ENCODE results near the gene GABRE. TPM values are rescaled to one million over a fixed set of nuclear protein-coding genes. Genes with fewer than 3 reads are reported as not detected.
A peak's percentile ranks its signal among the peaks of the same experiment; 100 is the strongest.

The GABRE gene
- total RNA-seq, 1 experiment from 2014 or later: 19.3 TPM

DNA sequence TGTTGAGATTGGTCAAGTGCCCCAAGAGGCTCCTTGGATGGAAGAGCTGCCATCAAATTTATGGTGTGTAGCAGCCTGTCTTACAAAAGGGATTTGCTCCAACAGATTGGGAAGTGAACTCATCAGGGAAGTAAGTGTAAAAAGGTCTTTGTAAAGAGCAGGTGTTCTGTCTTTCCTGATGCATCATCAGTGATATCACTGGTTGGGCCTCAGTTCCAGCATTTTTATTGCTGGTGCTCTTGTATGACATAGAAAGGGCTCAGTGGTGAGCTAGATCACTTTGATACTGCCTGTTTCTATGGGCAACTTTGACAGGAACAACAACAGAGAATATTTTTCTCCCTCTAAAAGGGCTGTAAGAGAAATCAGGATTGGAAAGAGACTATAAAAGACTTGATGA lies 8.7 kb upstream of the GABRE start:
- no peaks in the 10 kb centered on the region for H3K36me3 Mint-ChIP-seq (ENCODE audit: insufficient read depth, unreplicated experiment)
- no peak overlapping the region for H3K27ac Mint-ChIP-seq (ENCODE audit: low read depth, unreplicated experiment)
- H3K9me3 Mint-ChIP-seq (ENCODE audit: unreplicated experiment): peaks cover 14% of the 10 kb centered on the region
- ChIA-PET CTCF (interaction anchor here (1.6 kb wide), 1 partner anchor 158 kb away, joined by 7 read pairs; no protein-coding TSS in a partner anchor), POLR2A (interaction anchor here (5.8 kb wide), 1 partner anchor 9 kb away, joined by 47 read pairs; the partner anchor contains the start of gene GABRE)
- no peak overlapping the region for H3K4me3 Mint-ChIP-seq (ENCODE audit: unreplicated experiment)
- DNase-seq (ENCODE audit: unreplicated experiment): no peak
- intact Hi-C loops (cut with micrococcal nuclease): no loop called here
- H3K27me3 Mint-ChIP-seq (ENCODE audit: insufficient read depth, unreplicated experiment): no peaks in the 10 kb centered on the region
- H3K4me1 Mint-ChIP-seq (ENCODE audit: insufficient read depth, unreplicated experiment): peaks cover 17% of the 10 kb centered on the region
- no TSS peak for BruUV-seq (replicated peaks)
- TF ChIP-seq, protein P1, sequence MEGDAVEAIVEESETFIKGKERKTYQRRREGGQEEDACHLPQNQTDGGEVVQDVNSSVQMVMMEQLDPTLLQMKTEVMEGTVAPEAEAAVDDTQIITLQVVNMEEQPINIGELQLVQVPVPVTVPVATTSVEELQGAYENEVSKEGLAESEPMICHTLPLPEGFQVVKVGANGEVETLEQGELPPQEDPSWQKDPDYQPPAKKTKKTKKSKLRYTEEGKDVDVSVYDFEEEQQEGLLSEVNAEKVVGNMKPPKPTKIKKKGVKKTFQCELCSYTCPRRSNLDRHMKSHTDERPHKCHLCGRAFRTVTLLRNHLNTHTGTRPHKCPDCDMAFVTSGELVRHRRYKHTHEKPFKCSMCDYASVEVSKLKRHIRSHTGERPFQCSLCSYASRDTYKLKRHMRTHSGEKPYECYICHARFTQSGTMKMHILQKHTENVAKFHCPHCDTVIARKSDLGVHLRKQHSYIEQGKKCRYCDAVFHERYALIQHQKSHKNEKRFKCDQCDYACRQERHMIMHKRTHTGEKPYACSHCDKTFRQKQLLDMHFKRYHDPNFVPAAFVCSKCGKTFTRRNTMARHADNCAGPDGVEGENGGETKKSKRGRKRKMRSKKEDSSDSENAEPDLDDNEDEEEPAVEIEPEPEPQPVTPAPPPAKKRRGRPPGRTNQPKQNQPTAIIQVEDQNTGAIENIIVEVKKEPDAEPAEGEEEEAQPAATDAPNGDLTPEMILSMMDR (IDR thresholded peaks at IDR 0.05; ENCODE audit: unreplicated experiment): no peak

DNA sequence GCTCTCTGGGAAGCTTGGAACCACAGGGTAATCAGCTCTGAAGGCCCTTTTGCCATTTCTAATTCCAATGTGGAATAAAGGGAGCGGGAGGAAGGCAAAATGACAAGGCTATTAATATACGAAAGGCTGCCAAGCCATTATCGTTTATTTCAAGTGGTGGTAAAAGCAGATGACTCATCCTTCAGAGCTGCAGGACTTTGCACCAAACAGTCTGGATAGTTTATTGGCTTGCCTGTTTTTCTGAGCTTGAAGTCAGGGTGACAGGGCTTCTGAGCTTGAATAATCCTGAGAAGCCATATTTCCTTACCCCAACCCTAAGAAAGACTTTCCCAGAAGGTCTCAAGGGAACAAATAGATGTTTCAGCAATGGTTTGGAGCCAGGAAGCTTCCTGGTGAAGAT lies 7.7 kb upstream of the GABRE start:
- BruUV-seq (replicated peaks): no TSS peak
- TF ChIP-seq, protein P1 (IDR thresholded peaks at IDR 0.05; ENCODE audit: unreplicated experiment): no peak
- CTCF ChIA-PET: interaction anchor here (0.7 to 1.6 kb wide), 2 partner anchors 157 to 402 kb away, joined by 3 to 7 read pairs; no protein-coding TSS in a partner anchor
- Mint-ChIP-seq H3K4me3 (ENCODE audit: unreplicated experiment) (no peak overlapping the region), H3K36me3 (ENCODE audit: insufficient read depth, unreplicated experiment) (no peaks in the 10 kb centered on the region), H3K27ac (ENCODE audit: low read depth, unreplicated experiment) (no peak overlapping the region), H3K4me1 (ENCODE audit: insufficient read depth, unreplicated experiment) (peaks cover 20% of the 10 kb centered on the region), H3K27me3 (ENCODE audit: insufficient read depth, unreplicated experiment) (no peaks in the 10 kb centered on the region), H3K9me3 (ENCODE audit: unreplicated experiment) (peaks cover 6% of the 10 kb centered on the region)
- POLR2A ChIA-PET: interaction anchor here (5.8 kb wide), 1 partner anchor 8 kb away, joined by 47 read pairs; the partner anchor contains the start of gene GABRE
- peak; percentile 74 for DNase-seq (ENCODE audit: unreplicated experiment)
- intact Hi-C loops (cut with micrococcal nuclease): no loop called here

DNA sequence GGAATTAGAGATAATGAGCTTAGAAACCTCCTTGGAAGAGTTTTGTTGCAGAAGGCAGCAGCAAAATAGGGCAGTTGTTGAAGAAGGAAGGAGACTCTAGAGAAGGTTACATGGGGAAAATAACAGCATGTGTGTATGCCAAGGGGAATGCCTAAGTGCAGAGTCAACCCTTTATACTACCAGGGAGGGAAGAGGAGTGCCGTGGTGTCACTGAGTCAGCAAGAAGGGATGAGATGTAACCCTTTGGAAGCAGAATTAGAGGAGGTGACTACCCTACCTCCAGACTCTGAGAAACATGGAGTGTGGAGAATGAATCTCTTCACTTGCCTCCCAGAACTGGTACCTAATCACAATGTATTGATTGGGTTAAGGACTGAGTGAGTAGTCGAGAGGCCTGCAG lies 6.7 kb upstream of the GABRE start:
- Mint-ChIP-seq H3K4me3 (ENCODE audit: unreplicated experiment) (no peak overlapping the region), H3K4me1 (ENCODE audit: insufficient read depth, unreplicated experiment) (peaks cover 22% of the 10 kb centered on the region), H3K36me3 (ENCODE audit: insufficient read depth, unreplicated experiment) (no peaks in the 10 kb centered on the region), H3K27ac (ENCODE audit: low read depth, unreplicated experiment) (no peak overlapping the region), H3K9me3 (ENCODE audit: unreplicated experiment) (peaks cover 6% of the 10 kb centered on the region), H3K27me3 (ENCODE audit: insufficient read depth, unreplicated experiment) (no peaks in the 10 kb centered on the region)
- ChIA-PET CTCF (interaction anchor here (1.0 kb wide), 1 partner anchor 659 kb away, joined by 3 read pairs; no protein-coding TSS in a partner anchor), POLR2A (interaction anchor here (5.8 kb wide), 1 partner anchor 7 kb away, joined by 47 read pairs; the partner anchor contains the start of gene GABRE)
- intact Hi-C loops (cut with micrococcal nuclease): no loop called here
- no TSS peak for BruUV-seq (replicated peaks)
- TF ChIP-seq, protein P1 (IDR thresholded peaks at IDR 0.05; ENCODE audit: unreplicated experiment): no peak
- peak; percentile 73 for DNase-seq (ENCODE audit: unreplicated experiment)

DNA sequence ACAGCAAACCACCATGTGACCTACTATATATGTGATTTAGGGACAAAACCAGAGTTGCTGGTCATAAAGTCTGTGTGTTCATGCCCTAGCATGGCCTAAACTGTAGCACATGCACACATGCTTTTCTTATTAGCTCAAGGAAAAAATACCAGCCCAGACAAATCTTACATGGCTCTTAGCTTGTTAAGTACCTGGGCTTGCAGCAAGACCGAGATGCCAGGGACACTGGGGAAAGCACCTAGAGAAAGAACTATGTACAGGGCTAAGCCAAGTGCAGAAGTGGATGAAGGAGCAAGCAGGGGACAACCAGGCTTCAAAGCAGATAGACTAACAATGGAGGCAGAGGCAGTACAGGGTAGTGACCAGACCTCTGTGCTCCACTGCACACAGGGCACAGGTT lies 3.4 kb upstream of the GABRE start:
- ChIA-PET POLR2A (interaction anchor here (0.6 kb wide), 1 partner anchor 152 kb away, joined by 3 read pairs; no protein-coding TSS in a partner anchor), CTCF (interaction anchor here (0.6 to 1.3 kb wide), 4 partner anchors 8 to 606 kb away, joined by 3 to 7 read pairs (median 4); no protein-coding TSS in a partner anchor)
- Mint-ChIP-seq H3K27ac (ENCODE audit: low read depth, unreplicated experiment) (no peak overlapping the region), H3K4me3 (ENCODE audit: unreplicated experiment) (no peak overlapping the region), H3K4me1 (ENCODE audit: insufficient read depth, unreplicated experiment) (peaks cover 20% of the 10 kb centered on the region), H3K36me3 (ENCODE audit: insufficient read depth, unreplicated experiment) (no peaks in the 10 kb centered on the region), H3K27me3 (ENCODE audit: insufficient read depth, unreplicated experiment) (no peaks in the 10 kb centered on the region), H3K9me3 (ENCODE audit: unreplicated experiment) (peaks cover 6% of the 10 kb centered on the region)
- intact Hi-C loops (cut with micrococcal nuclease): no loop called here
- TF ChIP-seq, protein P1 (IDR thresholded peaks at IDR 0.05; ENCODE audit: unreplicated experiment): no peak
- no TSS peak for BruUV-seq (replicated peaks)
- no peak for DNase-seq (ENCODE audit: unreplicated experiment)

All from MCF 10A (cell line).